HG03139 (cell line): ENCODE results near the gene RAD17.
"Not testable (repeated sequence)": the region's sequence is repeated elsewhere in the genome, so short reads cannot be mapped to it uniquely, and the experiment has no call there.

Experiments used
- ATAC-seq: cut with Tn5 transposase; IDR thresholded peaks from one replicate; pipeline ENCODE4 v1.9.1; 2021; ENCODE audit not compliant: unreplicated experiment

The RAD17 gene

GRCh38 chr5:69455428-69455988 is 85.9 kb downstream of the RAD17 start:
- not testable (repeated sequence) for ATAC-seq

DNA sequence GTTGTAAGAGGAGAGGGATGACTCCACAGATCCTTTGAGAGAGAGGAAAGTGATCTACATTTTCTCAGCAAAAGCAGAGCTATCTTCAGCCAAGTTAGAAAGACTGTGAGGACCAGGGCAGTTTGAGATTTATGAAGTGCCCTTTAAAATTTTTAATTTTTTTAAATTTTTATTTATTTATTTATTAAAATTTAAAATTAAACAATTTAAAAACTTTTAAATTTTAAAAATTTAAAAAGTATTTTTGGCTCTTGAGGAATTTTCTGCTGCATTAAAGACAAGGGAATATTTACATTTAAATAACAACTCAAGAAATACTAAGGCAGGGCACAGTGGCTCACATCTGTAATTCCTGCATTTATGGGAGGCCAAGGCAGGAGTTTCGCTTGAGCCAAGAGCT is 92.6 kb downstream of the RAD17 start:
- ATAC-seq: no peak
